Sigmoid colon (tissue), 7 donors: ENCODE results near the gene AKR1A1. TPM values are rescaled to one million over a fixed set of nuclear protein-coding genes. Genes with fewer than 3 reads are reported as not detected.

Source experiments
- DNase-seq: peaks from one replicate; pipeline ENCODE4 v3.0.0-alpha.2; 2019
- H3K27ac ChIP-seq, 4 donors: fragments of 200-600 bp; sonication (generic); one replicate each; pipeline ENCODE4 v1.5.1; 2016 to 2019; ENCODE audit warnings: mild to moderate bottlenecking in 1 of 4
- H3K27me3 ChIP-seq, 3 donors: fragments of 200-600 bp; sonication (generic); one replicate each; pipeline ENCODE4 v1.5.1; 2019; ENCODE audit warnings: mild to moderate bottlenecking in 1 of 3
- H3K36me3 ChIP-seq, 4 donors: fragments of 200-600 bp; sonication (generic); one replicate each; pipeline ENCODE4 v1.5.1; 2016 to 2019
- H3K4me1 ChIP-seq, 4 donors: fragments of 200-600 bp; sonication (generic); one replicate each; pipeline ENCODE4 v1.5.1; 2017 to 2019
- H3K4me3 ChIP-seq, 4 donors: fragments of 200-600 bp; sonication (generic); one replicate each; pipeline ENCODE4 v1.5.1; 2017 to 2019; ENCODE audit warnings: mild to moderate bottlenecking in 2 of 4, moderate library complexity in 1 of 4
- H3K9me3 ChIP-seq, 4 donors: fragments of 200-600 bp in 3 of 4; sonication (generic) in 3 of 4; one replicate each; pipeline versions ENCODE4 v1.5.1 to v1.6.1; 2013 to 2019
- CTCF ChIP-seq, 4 experiments: fragments of 450-650 bp in 3 of 4; fragments of 200-600 bp in 1 of 4; IDR thresholded peaks; one replicate each; pipeline ENCODE4 v1.5.1; 2016 to 2019; ENCODE audit warnings: antibody characterized with exemption in 4 of 4, mild to moderate bottlenecking in 3 of 4, moderate library complexity in 2 of 4
- EP300 ChIP-seq, 4 donors: sonication (generic); formaldehyde crosslinking; IDR thresholded peaks; one replicate each; pipeline ENCODE4 v1.6.1; 2017; ENCODE audit warnings: antibody characterized with exemption in 4 of 4
- POLR2A ChIP-seq, 2 donors: fragments of 450-650 bp; IDR thresholded peaks; one replicate each; pipeline ENCODE4 v1.6.1; 2016; ENCODE audit warnings: antibody characterized with exemption in 2 of 2, mild to moderate bottlenecking in 2 of 2, moderate library complexity in 2 of 2
- POLR2AphosphoS5 ChIP-seq, 4 donors: sonication (generic); formaldehyde crosslinking; IDR thresholded peaks; one replicate each; pipeline ENCODE4 v1.6.1; 2017; ENCODE audit warnings: antibody characterized with exemption in 4 of 4
- WGBS, 2 donors: extraction: QIAGEN DNeasy Blood & Tissue Kit; methylation state at CpG; one replicate each; pipeline ENCODE4 v1.1.7; 2013; 5-methylcytosine and 5-hydroxymethylcytosine counted together
- intact Hi-C: fragments of 100-400 bp; cut with DNase I; formaldehyde crosslinking; loops from one replicate; pipeline ENCODE4 v1.15.1; 2023
- polyA plus RNA-seq, 3 donors: library from polyadenylated mRNA; stranded (reverse); fragments of 200-250 nt; gene quantifications; one replicate each; pipeline ENCODE4 v1.2.3, GENCODE V29; 2013
- total RNA-seq, 4 donors: library from RNA; depleted of rRNA; stranded (reverse); fragments of >200 nt; gene quantifications; one replicate each; pipeline ENCODE4 v1.1.0, GENCODE V29; 2016
- donor health status: healthy with polysubstance abuse.
- donor health status: Bipolar disorder and iron deficiency.
- donor health status: healthy.

The AKR1A1 gene
- total RNA-seq (10 to 100 TPM; 39.6 to 64.2 (median 55.1) TPM), polyA plus RNA-seq (100 to 1,000 TPM; 175 to 234 (median 217) TPM)

DNA sequence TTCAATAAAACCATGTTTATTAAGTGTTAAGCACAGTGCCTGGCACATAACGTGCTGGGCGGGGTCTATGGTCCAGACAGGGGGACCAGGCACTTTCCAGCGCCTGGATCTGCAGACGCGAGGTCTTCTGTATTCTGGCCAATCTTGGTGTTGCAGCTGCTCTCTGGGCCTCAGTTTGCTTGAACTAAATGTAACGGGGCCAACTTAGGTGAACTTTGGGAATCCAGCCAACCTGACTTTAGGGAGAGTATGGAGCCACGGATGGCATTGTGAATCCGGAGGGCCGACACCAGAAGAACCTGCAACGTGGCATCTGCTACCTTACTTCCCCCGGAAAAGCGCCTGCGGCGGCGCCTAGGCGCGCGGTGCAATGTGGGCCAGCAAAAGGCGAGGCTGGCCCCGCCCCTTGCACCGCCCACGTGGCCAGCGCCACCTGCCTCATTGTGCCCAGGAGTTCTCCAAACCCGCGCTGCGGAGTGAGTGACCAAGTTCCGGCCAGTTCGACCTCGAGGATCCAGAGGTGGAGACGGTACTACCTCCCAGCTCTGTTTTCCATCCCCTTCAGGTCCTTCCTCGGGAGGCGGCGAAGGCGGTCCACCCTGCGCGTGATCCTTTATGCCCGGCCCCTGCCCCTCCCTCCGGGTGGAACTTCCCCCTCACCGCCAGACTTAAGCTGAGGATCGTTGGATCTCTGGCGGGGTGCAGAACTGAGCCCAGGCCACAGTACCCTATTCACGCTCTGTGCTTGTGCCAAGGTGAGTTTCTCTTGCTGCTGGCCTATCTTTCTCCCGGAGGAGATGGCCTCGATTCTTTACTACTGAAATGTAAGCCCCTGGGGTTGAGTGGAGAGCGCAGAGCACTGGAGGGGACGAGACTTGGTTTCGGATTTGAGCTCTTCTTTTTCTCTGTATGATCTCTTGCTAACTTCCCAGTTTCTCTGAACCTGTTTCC, at the start of gene AKR1A1:
TSS of gene AKR1A1 (plus strand) at position 426 of the 951 bp plus-strand sequence. CDS start 10,969 bp downstream, outside the sequence.
- peak in 1 of 2 donors; percentile 54 for TF ChIP-seq POLR2A (IDR thresholded peaks at IDR 0.05)
- TF ChIP-seq EP300 (IDR thresholded peaks at IDR 0.05) = peak in 1 of 4 donors; percentile 44
- TF ChIP-seq POLR2AphosphoS5 (IDR thresholded peaks at IDR 0.05) = peak; percentile 38 to 84 (median 80)
- peak in 2 of 4 experiments; percentile 13 to 42 for TF ChIP-seq CTCF (IDR thresholded peaks at IDR 0.05)
- H3K27ac ChIP-seq = peak within 1 kb of the TSS; percentile 73 to 89 (median 82)
- no peaks in the 10 kb centered on the region for H3K27me3 ChIP-seq
- DNase-seq = peak; percentile 91
- peak within 1 kb of the TSS; percentile 39 to 77 (median 64) for H3K4me3 ChIP-seq
- peaks cover 0 to 16% (median 14%) of the 10 kb centered on the region in 4 donors for H3K4me1 ChIP-seq
- no peaks in the 10 kb centered on the region for H3K9me3 ChIP-seq
- WGBS, 2 donors = 4 to 5% methylated on average over 47 of the region's 47 CpGs
- intact Hi-C loops = loop anchor here (2.0 kb wide), 2 partner anchors 28 to 50 kb away; partner anchors contain the start of genes CCDC163 and MMACHC
- H3K36me3 ChIP-seq = peaks cover 0 to 14% (median 0%) of the 10 kb centered on the region in 4 donors

DNA sequence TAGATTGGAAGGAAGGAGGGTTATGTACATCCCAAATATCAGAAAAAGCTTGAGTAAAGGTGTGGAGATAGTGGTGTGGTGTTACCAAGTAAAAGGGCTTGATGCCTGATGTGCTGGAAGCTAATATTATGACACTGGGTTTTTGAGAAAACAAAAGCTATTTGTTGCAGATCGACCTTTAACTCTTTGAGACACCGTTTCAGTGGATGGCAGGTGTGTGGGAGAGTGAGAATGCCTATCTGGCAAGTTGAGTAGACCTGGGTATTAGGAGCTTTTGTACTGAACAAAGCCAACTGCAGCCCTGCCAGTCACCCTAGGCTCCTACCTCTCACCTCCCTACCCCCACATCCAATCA, 49.1 kb upstream of the AKR1A1 start:
- DNase-seq = no peak
- H3K27me3 ChIP-seq = no peaks in the 10 kb centered on the region
- no peak overlapping the region for H3K4me3 ChIP-seq
- no peaks in the 10 kb centered on the region for H3K9me3 ChIP-seq
- peaks cover 0 to 18% (median 15%) of the 10 kb centered on the region in 4 donors for H3K4me1 ChIP-seq
- H3K27ac ChIP-seq = no peak overlapping the region
- 20 to 61% methylated on average over 2 of the region's 2 CpGs for WGBS, 2 donors
- H3K36me3 ChIP-seq = no peaks in the 10 kb centered on the region
- TF ChIP-seq EP300 (IDR thresholded peaks at IDR 0.05) (no peak), POLR2A (IDR thresholded peaks at IDR 0.05) (no peak), CTCF (IDR thresholded peaks at IDR 0.05) (no peak), POLR2AphosphoS5 (IDR thresholded peaks at IDR 0.05) (no peak)
- intact Hi-C loops = loop anchor here (2.0 to 10.0 kb wide), 2 partner anchors 49 to 183 kb away; partner anchors contain the start of genes AKR1A1, GPBP1L1 and TMEM69

GRCh38 chr1:45503462-45504360, 46.9 kb upstream of the AKR1A1 start:
- intact Hi-C loops = loop anchor here (10.0 kb wide), 1 partner anchor 181 kb away; the partner anchor contains the start of genes GPBP1L1 and TMEM69
- no peak overlapping the region for H3K4me3 ChIP-seq
- no peak overlapping the region for H3K27ac ChIP-seq
- 92 to 94% methylated on average over 14 of the region's 14 CpGs for WGBS, 2 donors
- no peaks in the 10 kb centered on the region for H3K27me3 ChIP-seq
- no peak for DNase-seq
- H3K4me1 ChIP-seq = peaks cover 0 to 25% (median 18%) of the 10 kb centered on the region in 4 donors
- H3K36me3 ChIP-seq = peaks cover 0 to 4% (median 2%) of the 10 kb centered on the region in 4 donors
- no peaks in the 10 kb centered on the region for H3K9me3 ChIP-seq
- no peak for TF ChIP-seq CTCF (IDR thresholded peaks at IDR 0.05)
- no peak for TF ChIP-seq POLR2A (IDR thresholded peaks at IDR 0.05)
- no peak for TF ChIP-seq EP300 (IDR thresholded peaks at IDR 0.05)
- TF ChIP-seq POLR2AphosphoS5 (IDR thresholded peaks at IDR 0.05) = no peak

- intact Hi-C loops = loop anchor here (10.0 kb wide), 1 partner anchor 178 kb away; the partner anchor contains the start of genes GPBP1L1 and TMEM69
- no peak for TF ChIP-seq POLR2AphosphoS5 (IDR thresholded peaks at IDR 0.05)
- H3K4me3 ChIP-seq = no peak overlapping the region
- no peak for DNase-seq
- peaks cover 2 to 39% (median 27%) of the 10 kb centered on the region in 4 donors for H3K36me3 ChIP-seq
- no peak overlapping the region for H3K27ac ChIP-seq
- no peaks in the 10 kb centered on the region for H3K27me3 ChIP-seq
- peaks cover 0 to 9% (median 4%) of the 10 kb centered on the region in 4 donors for H3K4me1 ChIP-seq
- 94 to 96% methylated on average over 6 of the region's 6 CpGs for WGBS, 2 donors
- no peaks in the 10 kb centered on the region for H3K9me3 ChIP-seq
These were observed 43.4 kb upstream of the AKR1A1 start for GRCh38 chr1:45507195-45507594.
